Colonic mucosa (tissue), 4 donors: Measurements from ENCODE around the gene TEPSIN. TPM values are rescaled to one million over a fixed set of nuclear protein-coding genes. Genes with fewer than 3 reads are reported as not detected.
"Not testable (repeated sequence)": the region's sequence is repeated elsewhere in the genome, so short reads cannot be mapped to it uniquely, and the experiment has no call there.

ENCODE experiments used
- DNase-seq: peaks from one replicate; pipeline ENCODE4 v3.0.0-alpha.2; 2020
- H3K27ac ChIP-seq: fragments of 200-600 bp; one replicate; pipeline ENCODE4 v1.8.0; 2021
- H3K27me3 ChIP-seq: fragments of 200-600 bp; one replicate; pipeline ENCODE4 v1.8.0; 2021
- H3K36me3 ChIP-seq: fragments of 200-600 bp; one replicate; pipeline ENCODE4 v1.8.0; 2021
- H3K4me1 ChIP-seq: fragments of 200-600 bp; one replicate; pipeline ENCODE4 v1.8.0; 2021; ENCODE audit warnings: mild to moderate bottlenecking
- H3K4me3 ChIP-seq: fragments of 200-600 bp; one replicate; pipeline ENCODE4 v1.8.0; 2021
- H3K9ac ChIP-seq, 2 donors: one replicate each; pipeline ENCODE4 v1.7.0; 2013; ENCODE audit warnings: control low read depth in 2 of 2, low read depth in 2 of 2, low read length in 2 of 2
- H3K9me3 ChIP-seq: fragments of 200-600 bp; one replicate; pipeline ENCODE4 v1.8.0; 2021
- intact Hi-C: fragments of 100-400 bp; cut with DNase I; formaldehyde crosslinking; loops from one replicate; pipeline ENCODE4 v1.14.1; 2022
- total RNA-seq, 2 donors: library from RNA; stranded (reverse); fragmentation: NEBNext Ultra II Directional in 1 of 2; extraction: Animal tissue kit (Norgen Biotek cat#: 25700) in 1 of 2; gene quantifications; one replicate each; pipeline ENCODE4 v1.2.1, GENCODE V29; 2021
- TF ChIP-seq, protein P1 (sequence below): fragments of 200-600 bp; IDR thresholded peaks from one replicate; pipeline ENCODE4 v1.8.0; 2022; ENCODE audit warnings: antibody characterized with exemption, mild to moderate bottlenecking
- donor health status: healthy.
- donor health status: DM: no; HTN: no; CAD: no.
- donor health status: DM: no; HTN: no; CAD: no.

The TEPSIN gene
- total RNA-seq, 2 donors from 2014 or later, result 29.3 to 46.7 TPM

DNA sequence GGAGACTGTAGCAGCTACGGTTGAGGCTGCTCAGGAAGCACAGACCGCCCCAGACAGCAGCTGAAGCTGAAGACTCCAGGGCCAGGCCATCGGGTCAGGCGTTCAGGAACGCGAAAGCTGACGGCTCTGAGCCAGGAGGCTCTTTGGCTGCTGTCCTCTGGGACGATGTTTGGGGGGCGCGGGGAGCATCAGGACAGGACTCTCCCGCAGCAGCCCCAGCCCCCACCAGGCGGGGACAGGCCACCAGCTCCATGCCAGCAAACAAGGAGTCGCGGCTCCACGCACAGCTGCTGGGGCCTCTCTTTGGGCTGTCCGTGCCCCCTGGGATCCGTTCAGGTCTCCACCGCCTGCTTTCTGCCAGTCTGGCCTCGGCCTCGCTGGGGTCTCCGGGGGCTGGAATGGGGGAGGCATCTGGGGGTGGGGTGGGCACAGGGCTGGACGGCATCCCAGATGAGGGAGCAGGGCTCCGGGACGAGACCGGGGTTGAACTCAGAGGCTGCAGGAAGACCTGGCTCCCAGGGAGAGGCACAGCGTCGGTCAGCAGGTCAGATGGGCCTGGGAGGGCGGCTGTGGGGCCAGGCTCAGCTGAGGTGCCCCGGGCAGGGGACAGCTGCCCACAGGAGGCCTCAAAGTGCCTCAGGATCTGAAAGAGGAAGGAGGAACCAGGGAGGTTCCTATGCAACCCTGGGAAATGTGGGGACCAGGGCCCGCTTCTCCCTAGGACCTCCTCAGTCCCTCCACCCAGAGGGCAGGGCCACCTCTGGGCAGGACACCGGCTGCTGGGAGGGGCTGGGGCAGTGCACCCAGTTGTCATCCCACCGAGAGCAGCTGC is 9.8 kb downstream of the TEPSIN start:
- H3K9ac ChIP-seq, result no peak overlapping the region
- H3K4me1 ChIP-seq, result no peaks in the 10 kb centered on the region
- H3K36me3 ChIP-seq, result no peaks in the 10 kb centered on the region
- H3K9me3 ChIP-seq, result no peaks in the 10 kb centered on the region
- H3K27ac ChIP-seq, result no peak overlapping the region
- H3K4me3 ChIP-seq, result no peak overlapping the region
- intact Hi-C loops, result no loop called here
- H3K27me3 ChIP-seq, result no peaks in the 10 kb centered on the region
- TF ChIP-seq, protein P1, sequence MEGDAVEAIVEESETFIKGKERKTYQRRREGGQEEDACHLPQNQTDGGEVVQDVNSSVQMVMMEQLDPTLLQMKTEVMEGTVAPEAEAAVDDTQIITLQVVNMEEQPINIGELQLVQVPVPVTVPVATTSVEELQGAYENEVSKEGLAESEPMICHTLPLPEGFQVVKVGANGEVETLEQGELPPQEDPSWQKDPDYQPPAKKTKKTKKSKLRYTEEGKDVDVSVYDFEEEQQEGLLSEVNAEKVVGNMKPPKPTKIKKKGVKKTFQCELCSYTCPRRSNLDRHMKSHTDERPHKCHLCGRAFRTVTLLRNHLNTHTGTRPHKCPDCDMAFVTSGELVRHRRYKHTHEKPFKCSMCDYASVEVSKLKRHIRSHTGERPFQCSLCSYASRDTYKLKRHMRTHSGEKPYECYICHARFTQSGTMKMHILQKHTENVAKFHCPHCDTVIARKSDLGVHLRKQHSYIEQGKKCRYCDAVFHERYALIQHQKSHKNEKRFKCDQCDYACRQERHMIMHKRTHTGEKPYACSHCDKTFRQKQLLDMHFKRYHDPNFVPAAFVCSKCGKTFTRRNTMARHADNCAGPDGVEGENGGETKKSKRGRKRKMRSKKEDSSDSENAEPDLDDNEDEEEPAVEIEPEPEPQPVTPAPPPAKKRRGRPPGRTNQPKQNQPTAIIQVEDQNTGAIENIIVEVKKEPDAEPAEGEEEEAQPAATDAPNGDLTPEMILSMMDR, result no peak
- DNase-seq, result no peak

DNA sequence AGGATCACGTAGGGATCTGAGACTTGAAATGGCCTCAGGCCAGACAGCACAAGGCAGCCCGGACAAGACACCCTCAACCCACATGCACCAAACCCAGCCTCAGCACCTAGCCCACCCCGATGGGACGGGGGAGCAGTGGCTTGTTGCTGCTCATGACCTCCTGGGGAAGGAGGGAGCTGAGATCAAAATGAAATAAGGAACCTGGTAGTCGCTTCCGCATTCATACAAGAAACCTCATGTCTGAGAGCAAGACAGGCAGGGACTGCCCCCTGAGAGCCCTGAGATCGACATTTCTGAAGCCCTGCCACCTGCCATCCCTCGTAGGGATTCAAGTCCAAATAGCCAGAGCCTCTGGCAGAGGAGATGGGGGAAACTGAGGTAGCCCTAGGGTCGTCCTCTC is 10.4 kb downstream of the TEPSIN start:
- Histone ChIP-seq H3K9ac (no peak overlapping the region), H3K4me1 (peaks cover 5% of the 10 kb centered on the region), H3K36me3 (no peaks in the 10 kb centered on the region), H3K4me3 (no peak overlapping the region), H3K9me3 (no peaks in the 10 kb centered on the region), H3K27ac (no peak overlapping the region), H3K27me3 (no peaks in the 10 kb centered on the region)
- intact Hi-C loops, result no loop called here
- TF ChIP-seq, protein P1, result no peak
- DNase-seq, result no peak

DNA sequence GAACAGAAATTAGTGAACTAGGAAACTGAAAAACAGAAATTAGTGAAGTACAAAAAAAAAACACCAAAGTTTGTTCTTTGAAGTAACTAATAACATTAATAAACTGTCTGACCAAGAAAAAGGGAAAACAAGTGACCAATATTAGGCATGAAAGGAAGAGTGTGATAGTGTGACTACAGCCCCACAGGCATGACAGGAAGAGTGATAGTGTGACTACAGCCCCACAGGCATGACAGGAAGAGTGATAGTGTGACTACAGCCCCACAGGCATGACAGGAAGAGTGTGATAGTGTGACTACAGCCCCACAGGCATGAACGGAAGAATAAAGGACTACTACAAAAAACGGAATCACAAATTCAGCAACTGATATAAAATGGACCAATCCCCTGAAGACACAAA is 11.2 kb downstream of the TEPSIN start:
- H3K36me3 ChIP-seq, H3K9me3 ChIP-seq, H3K4me1 ChIP-seq, intact Hi-C loops, H3K27ac ChIP-seq, H3K9ac ChIP-seq, DNase-seq, H3K27me3 ChIP-seq, H3K4me3 ChIP-seq: not testable (repeated sequence)

DNA sequence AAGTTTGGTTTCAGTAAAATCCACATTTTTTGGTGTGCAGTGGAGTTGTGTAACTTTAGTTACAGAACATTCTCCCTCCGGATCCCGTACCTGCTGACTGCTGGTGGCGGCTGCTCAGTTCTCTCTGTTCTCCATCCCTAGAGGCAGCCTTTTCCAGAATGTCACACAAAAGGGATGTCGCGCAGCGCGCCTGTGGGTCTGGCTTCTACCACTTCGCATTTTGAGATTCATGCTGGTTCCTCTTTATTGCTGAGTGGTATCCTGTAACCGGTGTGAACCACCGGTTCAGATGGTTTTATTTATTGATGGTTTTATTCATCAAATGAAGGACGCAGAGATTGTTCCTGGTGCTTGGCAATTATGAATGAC is 15.1 kb downstream of the TEPSIN start:
- peak; percentile 41 for DNase-seq
- peaks cover 14% of the 10 kb centered on the region for H3K4me1 ChIP-seq
- TF ChIP-seq, protein P1, result no peak
- H3K9me3 ChIP-seq, result no peaks in the 10 kb centered on the region
- peak overlapping the region; percentile 42 for H3K4me3 ChIP-seq
- H3K27ac ChIP-seq, result no peak overlapping the region
- intact Hi-C loops, result no loop called here
- H3K9ac ChIP-seq, result peak overlapping the region in 1 of 2 donors; percentile 1
- no peaks in the 10 kb centered on the region for H3K27me3 ChIP-seq
- no peaks in the 10 kb centered on the region for H3K36me3 ChIP-seq

DNA sequence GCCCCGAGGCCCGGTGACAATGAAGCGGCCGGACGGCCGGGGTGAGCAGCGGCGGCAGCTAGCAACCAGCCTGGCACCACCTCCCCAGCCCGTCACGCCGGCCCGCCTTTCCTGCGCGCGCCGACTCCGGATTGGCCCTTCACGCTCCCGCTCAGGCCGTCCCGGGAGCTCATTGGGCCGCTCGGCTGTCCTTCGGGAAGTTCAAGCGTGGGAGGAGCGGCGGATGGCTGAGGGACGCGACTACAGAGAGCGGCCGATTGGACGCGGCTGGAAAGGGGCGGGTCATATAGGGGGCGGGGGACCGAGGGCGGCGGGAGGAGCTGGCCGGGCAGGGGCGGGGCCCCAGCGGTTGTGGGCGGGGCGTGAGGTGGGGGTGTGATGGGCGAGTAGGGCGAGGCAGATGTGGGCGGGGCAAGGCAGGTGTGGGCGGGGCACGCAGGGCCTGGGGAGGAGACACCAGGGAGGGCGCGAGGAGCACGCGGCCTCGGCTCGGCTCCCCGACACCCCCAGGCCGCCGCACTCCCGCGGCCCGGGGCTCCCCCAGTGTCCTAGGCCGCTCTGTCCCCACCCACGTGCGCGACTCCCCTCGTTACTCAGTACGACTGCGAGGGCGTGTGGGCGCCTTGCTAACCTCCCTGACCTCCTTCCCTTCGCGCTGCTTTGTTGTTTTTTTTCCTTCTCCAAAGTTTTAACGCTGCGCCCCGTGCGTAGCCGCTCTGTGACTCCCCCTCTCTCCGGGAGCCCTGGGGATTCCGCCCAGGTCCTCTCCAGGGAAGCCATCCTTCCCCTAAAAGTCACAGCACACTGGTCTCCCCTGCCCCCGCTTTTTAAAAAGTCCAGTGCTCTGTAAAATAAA is 15.7 kb downstream of the TEPSIN start, which contains the start of gene CEP131:
TSS of gene CEP131 (minus strand) at position 60 of the 856 bp plus-strand sequence. CDS start 2,909 bp downstream, outside the sequence.
- Histone ChIP-seq H3K36me3 (no peaks in the 10 kb centered on the region), H3K9ac (peak within 1 kb of the TSS; percentile 63 to 84), H3K9me3 (no peaks in the 10 kb centered on the region), H3K27ac (no peak within 1 kb of the TSS), H3K4me1 (peaks cover 14% of the 10 kb centered on the region), H3K27me3 (no peaks in the 10 kb centered on the region), H3K4me3 (peak within 1 kb of the TSS; percentile 87)
- TF ChIP-seq, protein P1, result no peak
- DNase-seq, result peak; percentile 100
- intact Hi-C loops, result no loop called here
